CD4-positive, CD25-positive, alpha-beta regulatory T cell (primary cell): Measurements from ENCODE around the gene SYT15. TPM values are rescaled to one million over a fixed set of nuclear protein-coding genes. Genes with fewer than 3 reads are reported as not detected.

Experiments
- ATAC-seq, 2 donors: fragments of 150-1000 bp; cut with Tn5 transposase; one replicate each; pipeline ENCODE4 v1.10.0; 2021; ENCODE audit warnings: low read depth in 2 of 2, moderate number of reproducible peaks in 2 of 2, moderate library complexity in 1 of 2
- DNase-seq, 3 donors: peaks; one replicate each; pipeline versions ENCODE4 v3.0.0 to v3.0.0-alpha.2; 2012 to 2022; ENCODE audit warnings: mixed read lengths in 1 of 3
- H3K27ac ChIP-seq: one replicate; pipeline ENCODE4 v1.7.0; 2013; ENCODE audit warnings: mild to moderate bottlenecking, low read length; ENCODE audit not compliant: insufficient read depth, poor library complexity, severe bottlenecking
- H3K27me3 ChIP-seq: one replicate; pipeline ENCODE4 v1.7.0; 2013; ENCODE audit warnings: low read length; ENCODE audit not compliant: control insufficient read depth, insufficient read depth
- H3K36me3 ChIP-seq: one replicate; pipeline ENCODE4 v1.7.0; 2013; ENCODE audit warnings: mild to moderate bottlenecking, low read length, moderate library complexity; ENCODE audit not compliant: control insufficient read depth, insufficient read depth
- H3K4me1 ChIP-seq: 2 replicates; pipeline ENCODE4 v1.7.0; 2013; ENCODE audit warnings: mild to moderate bottlenecking, low read length; ENCODE audit not compliant: insufficient read depth, control insufficient read depth, poor library complexity, severe bottlenecking
- H3K4me3 ChIP-seq: one replicate; pipeline ENCODE4 v1.7.0; 2013; ENCODE audit warnings: low read depth, mild to moderate bottlenecking, low read length, moderate library complexity
- H3K9me3 ChIP-seq, 2 experiments: 1 replicate in 1 of 2; 2 replicates in 1 of 2; pipeline ENCODE4 v1.7.0; 2013; ENCODE audit warnings: low read length in 2 of 2, mild to moderate bottlenecking in 1 of 2, moderate library complexity in 1 of 2; ENCODE audit not compliant: control insufficient read depth in 2 of 2
- H3K27ac Mint-ChIP-seq, 3 donors: one replicate each; pipeline ENCODE4 v1.8.0; 2020 to 2022; ENCODE audit warnings: mild to moderate bottlenecking in 3 of 3, mixed read lengths in 3 of 3, moderate library complexity in 2 of 3
- H3K27me3 Mint-ChIP-seq: one replicate; pipeline ENCODE4 v1.8.0; 2022; ENCODE audit warnings: mild to moderate bottlenecking, mixed read lengths
- H3K36me3 Mint-ChIP-seq: one replicate; pipeline ENCODE4 v1.8.0; 2020; ENCODE audit warnings: mixed read lengths
- H3K4me1 Mint-ChIP-seq, 4 donors: one replicate each; pipeline ENCODE4 v1.8.0; 2020 to 2022; ENCODE audit warnings: mixed read lengths in 4 of 4, mild to moderate bottlenecking in 1 of 4
- H3K4me3 Mint-ChIP-seq, 4 donors: one replicate each; pipeline ENCODE4 v1.8.0; 2020 to 2022; ENCODE audit warnings: mild to moderate bottlenecking in 4 of 4, mixed read lengths in 4 of 4, moderate library complexity in 3 of 4
- H3K9me3 Mint-ChIP-seq, 7 donors: one replicate each; pipeline ENCODE4 v1.8.0; 2020 to 2022; ENCODE audit warnings: mixed read lengths in 7 of 7, mild to moderate bottlenecking in 3 of 7, moderate library complexity in 2 of 7
- polyA plus RNA-seq, 4 donors: library from polyadenylated mRNA; unstranded; fragments of 300-500 nt; fragmentation: Illumina TruSeq; gene quantifications; one replicate each; pipeline ENCODE4 v1.2.3, GENCODE V29; 2021
- total RNA-seq: library from RNA; stranded (reverse); gene quantifications from one replicate; pipeline ENCODE4 v1.2.3, GENCODE V29; 2022

SYT15 gene
- total and polyA plus RNA-seq, 5 donors from 2014 or later = 0.09 to 0.67 (median 0.16) TPM; not detected in 1

DNA sequence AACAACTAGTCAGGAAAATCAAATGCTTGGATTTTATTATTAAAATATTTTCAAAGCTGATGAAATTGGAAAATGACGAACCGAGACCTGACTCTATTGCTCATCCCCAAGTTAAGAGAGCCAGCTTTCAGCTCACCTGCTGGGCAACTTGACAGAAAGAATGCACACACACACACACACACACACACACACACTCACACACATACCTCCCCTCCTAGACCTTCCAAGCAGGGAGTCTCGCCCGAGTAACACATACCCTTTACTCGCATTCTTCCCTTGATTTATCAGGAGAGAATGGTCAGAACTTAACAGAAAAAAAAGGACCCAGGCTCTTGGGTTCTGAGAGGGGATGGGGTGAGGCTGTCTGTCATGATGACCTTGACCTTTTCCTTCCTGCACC lies 41.6 kb upstream of the SYT15 start:
- Histone ChIP-seq H3K27ac (no peak overlapping the region), H3K4me1 (no peaks in the 10 kb centered on the region), H3K4me3 (no peak overlapping the region), H3K36me3 (no peaks in the 10 kb centered on the region), H3K9me3 (no peaks in the 10 kb centered on the region), H3K27me3 (peaks cover 11% of the 10 kb centered on the region)
- Mint-ChIP-seq H3K27me3 (peaks cover 23% of the 10 kb centered on the region), H3K27ac (no peak overlapping the region), H3K4me1 (peaks cover 0 to 5% (median 2%) of the 10 kb centered on the region in 4 donors), H3K36me3 (no peaks in the 10 kb centered on the region), H3K4me3 (no peak overlapping the region), H3K9me3 (peaks cover 0 to 2% (median 0%) of the 10 kb centered on the region in 7 donors)
- ATAC-seq (no peak), DNase-seq (no peak)

DNA sequence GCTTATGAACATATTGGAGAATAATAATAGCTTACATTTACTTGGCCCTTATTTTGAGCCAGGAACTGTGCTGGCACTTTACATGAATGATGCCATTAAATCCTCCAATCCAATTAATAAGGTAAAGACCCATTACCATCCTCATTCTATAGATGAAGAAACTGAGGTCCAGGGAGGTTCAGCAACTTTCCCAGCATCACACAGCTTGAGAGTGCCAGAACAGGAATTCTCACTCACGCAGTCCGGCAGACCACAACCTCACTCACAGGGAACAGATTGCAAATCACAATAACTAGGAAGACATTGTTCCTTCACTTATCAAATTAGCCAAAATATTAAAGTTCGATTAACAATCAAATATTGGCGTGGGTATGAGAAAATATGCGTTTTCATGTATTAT lies 40.8 kb upstream of the SYT15 start:
- peaks cover 11% of the 10 kb centered on the region for H3K27me3 ChIP-seq
- H3K9me3 ChIP-seq = no peaks in the 10 kb centered on the region
- peaks cover 0 to 2% (median 0%) of the 10 kb centered on the region in 7 donors for H3K9me3 Mint-ChIP-seq
- no peaks in the 10 kb centered on the region for H3K36me3 ChIP-seq
- H3K27ac ChIP-seq = no peak overlapping the region
- H3K36me3 Mint-ChIP-seq = no peaks in the 10 kb centered on the region
- no peak overlapping the region for H3K4me3 ChIP-seq
- H3K27ac Mint-ChIP-seq = no peak overlapping the region
- no peak overlapping the region for H3K4me3 Mint-ChIP-seq
- no peaks in the 10 kb centered on the region for H3K4me1 ChIP-seq
- ATAC-seq = no peak
- H3K27me3 Mint-ChIP-seq = peaks cover 30% of the 10 kb centered on the region
- DNase-seq = no peak
- peaks cover 0 to 5% (median 2%) of the 10 kb centered on the region in 4 donors for H3K4me1 Mint-ChIP-seq

DNA sequence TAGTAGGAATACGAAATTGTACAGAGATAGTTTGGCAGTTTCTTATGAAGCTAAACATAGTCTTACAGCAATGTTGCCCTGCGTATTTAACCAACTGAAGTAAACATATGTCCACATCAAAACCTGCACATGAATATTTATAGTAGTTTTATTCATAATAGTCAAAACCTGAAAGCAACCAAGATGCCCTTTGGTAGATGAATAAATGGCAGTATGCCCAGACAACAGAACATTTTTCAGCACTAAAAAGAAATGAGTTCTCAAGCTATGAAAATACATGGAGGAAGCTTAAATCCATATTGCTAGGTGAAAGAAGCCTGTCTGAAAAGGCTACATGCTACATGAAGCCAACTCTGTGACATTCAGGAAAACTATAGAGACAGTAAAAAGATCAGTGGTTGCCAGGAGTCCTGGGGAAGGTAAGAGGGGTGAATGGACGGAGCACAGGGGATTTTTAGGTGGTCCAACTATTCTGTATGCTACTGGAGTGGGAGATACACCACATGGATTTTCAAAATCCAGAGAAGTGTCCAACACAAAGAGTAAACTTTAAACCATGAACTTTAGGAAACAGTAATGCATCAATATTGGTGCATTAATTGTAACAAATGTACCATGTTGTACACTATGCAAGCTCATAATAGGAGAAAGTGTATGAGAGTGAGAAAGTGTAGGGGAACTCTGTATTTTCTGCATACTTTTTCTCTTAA lies 40.1 kb upstream of the SYT15 start:
- H3K27me3 Mint-ChIP-seq = peaks cover 30% of the 10 kb centered on the region
- peaks cover 0 to 5% (median 2%) of the 10 kb centered on the region in 4 donors for H3K4me1 Mint-ChIP-seq
- no peak overlapping the region for H3K4me3 Mint-ChIP-seq
- Histone ChIP-seq H3K4me3 (no peak overlapping the region), H3K36me3 (no peaks in the 10 kb centered on the region), H3K9me3 (no peaks in the 10 kb centered on the region), H3K27ac (no peak overlapping the region), H3K27me3 (peaks cover 11% of the 10 kb centered on the region), H3K4me1 (no peaks in the 10 kb centered on the region)
- DNase-seq (no peak), ATAC-seq (no peak)
- H3K27ac Mint-ChIP-seq = no peak overlapping the region
- H3K36me3 Mint-ChIP-seq = no peaks in the 10 kb centered on the region
- H3K9me3 Mint-ChIP-seq = peaks cover 0 to 2% (median 0%) of the 10 kb centered on the region in 7 donors

DNA sequence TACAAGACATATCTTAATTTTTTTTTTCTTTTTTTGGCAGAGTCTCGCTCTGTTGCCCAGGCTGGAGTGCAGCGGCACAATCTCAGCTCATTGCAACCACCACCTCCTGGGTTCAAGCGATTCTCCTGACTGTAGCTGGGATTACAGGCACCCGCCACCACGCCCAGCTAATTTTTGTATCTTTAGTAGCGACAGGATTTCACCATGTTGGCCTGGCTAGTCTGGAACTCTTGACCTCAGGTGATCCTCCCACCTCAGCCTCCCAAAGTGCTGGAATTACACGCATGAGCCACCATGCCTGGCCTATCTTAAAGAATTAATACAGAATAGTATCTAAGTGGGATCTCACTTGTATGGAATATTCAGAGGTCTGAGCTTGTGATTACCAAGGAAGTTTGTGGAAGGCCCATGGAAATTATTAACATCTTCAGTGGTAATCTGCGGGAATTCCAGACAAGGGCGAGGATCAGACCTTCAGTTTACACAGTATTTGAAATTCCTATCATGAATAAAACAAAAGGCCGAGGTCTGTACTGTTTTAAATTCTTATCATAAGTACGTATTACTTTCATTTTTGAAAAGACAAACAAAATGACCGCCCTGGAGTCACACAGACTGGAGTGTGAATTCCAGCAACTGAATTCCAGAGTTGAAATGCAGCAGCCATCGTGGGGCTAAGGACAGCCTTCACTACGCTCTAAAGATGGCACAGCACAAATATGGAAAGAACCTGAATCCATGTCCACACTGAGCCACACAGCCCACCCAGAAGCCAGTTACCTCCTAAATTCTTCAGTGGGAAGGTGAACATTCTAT lies 39.1 kb upstream of the SYT15 start:
- DNase-seq (no peak), ATAC-seq (no peak)
- peaks cover 0 to 2% (median 0%) of the 10 kb centered on the region in 7 donors for H3K9me3 Mint-ChIP-seq
- Histone ChIP-seq H3K27ac (no peak overlapping the region), H3K4me1 (no peaks in the 10 kb centered on the region), H3K27me3 (peaks cover 11% of the 10 kb centered on the region), H3K36me3 (no peaks in the 10 kb centered on the region), H3K4me3 (no peak overlapping the region), H3K9me3 (no peaks in the 10 kb centered on the region)
- H3K4me1 Mint-ChIP-seq = peaks cover 0 to 5% (median 2%) of the 10 kb centered on the region in 4 donors
- H3K27ac Mint-ChIP-seq = no peak overlapping the region
- no peaks in the 10 kb centered on the region for H3K36me3 Mint-ChIP-seq
- H3K27me3 Mint-ChIP-seq = peaks cover 33% of the 10 kb centered on the region
- no peak overlapping the region for H3K4me3 Mint-ChIP-seq

DNA sequence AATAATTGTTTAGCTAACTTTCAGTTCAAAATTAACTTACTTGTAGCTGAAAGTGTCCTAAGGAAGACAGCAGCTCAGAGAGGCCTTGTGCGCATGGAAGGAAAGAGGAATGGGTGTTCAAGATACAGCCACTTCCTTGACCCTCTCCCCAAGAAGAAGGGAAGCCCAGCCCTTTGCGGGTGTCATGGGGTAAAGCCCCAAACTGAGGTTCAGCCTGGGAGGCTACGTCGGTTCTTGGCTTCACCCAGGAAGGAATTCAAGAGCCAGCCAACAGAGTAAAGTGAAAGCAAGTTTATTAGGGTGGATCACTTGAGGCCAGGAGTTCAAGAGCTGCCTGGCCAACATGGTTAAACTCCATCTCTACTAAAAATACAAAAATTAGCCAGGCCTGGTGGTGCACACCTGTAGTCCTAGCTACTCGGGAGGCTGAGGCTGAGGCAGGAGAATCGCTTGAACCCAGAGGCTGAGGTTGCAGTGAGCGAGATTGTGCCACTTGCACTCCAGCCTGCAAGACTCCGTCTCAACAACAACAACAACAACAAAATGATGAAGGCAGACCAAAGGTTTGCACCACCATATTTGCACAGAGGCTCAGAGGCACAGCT lies 38.4 kb upstream of the SYT15 start:
- Histone ChIP-seq H3K4me3 (no peak overlapping the region), H3K27me3 (peaks cover 11% of the 10 kb centered on the region), H3K4me1 (no peaks in the 10 kb centered on the region), H3K9me3 (no peaks in the 10 kb centered on the region), H3K27ac (no peak overlapping the region), H3K36me3 (no peaks in the 10 kb centered on the region)
- Mint-ChIP-seq H3K9me3 (peaks cover 0 to 2% (median 0%) of the 10 kb centered on the region in 7 donors), H3K27me3 (peaks cover 36% of the 10 kb centered on the region), H3K36me3 (no peaks in the 10 kb centered on the region), H3K4me3 (no peak overlapping the region), H3K27ac (no peak overlapping the region), H3K4me1 (peaks cover 0 to 5% (median 2%) of the 10 kb centered on the region in 4 donors)
- DNase-seq (no peak), ATAC-seq (no peak)

DNA sequence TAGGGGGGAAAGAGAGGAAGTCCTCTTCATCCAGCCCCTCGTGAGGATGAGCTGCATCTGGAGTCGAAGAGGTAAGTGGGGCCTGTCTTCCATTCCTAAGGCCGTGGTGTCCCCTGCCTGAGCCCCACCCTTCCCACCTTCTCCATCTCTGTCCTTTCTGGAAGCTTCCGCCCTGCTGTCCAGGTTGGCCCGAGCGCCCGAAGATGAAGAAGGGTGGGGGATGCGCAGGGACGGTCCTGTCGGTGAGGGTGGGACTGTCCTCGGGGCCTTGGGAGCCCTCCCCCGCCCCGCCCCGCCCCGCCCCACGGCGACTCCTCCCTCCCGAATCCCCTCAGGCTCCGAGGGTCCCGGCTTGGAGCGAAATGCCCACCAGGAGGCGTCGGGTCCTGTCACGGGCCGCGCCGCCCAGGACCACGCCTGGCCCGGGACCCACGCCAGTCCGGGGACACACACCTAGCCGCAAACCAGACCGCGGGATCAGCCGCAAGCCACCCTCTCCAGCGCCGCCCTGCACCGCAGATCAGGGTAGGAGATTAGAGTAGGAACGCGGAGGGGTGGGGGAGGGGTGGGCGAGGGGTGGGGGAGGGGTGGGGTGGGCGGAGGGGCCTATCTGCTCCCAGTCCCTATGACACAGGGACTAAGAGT lies 37.8 kb upstream of the SYT15 start:
- Histone ChIP-seq H3K27ac (no peak overlapping the region), H3K4me3 (no peak overlapping the region), H3K4me1 (no peaks in the 10 kb centered on the region), H3K27me3 (peaks cover 11% of the 10 kb centered on the region), H3K36me3 (no peaks in the 10 kb centered on the region), H3K9me3 (no peaks in the 10 kb centered on the region)
- no peak for ATAC-seq
- H3K36me3 Mint-ChIP-seq = no peaks in the 10 kb centered on the region
- peaks cover 0 to 5% (median 2%) of the 10 kb centered on the region in 4 donors for H3K4me1 Mint-ChIP-seq
- no peak for DNase-seq
- peaks cover 0 to 2% (median 0%) of the 10 kb centered on the region in 7 donors for H3K9me3 Mint-ChIP-seq
- H3K27ac Mint-ChIP-seq = no peak overlapping the region
- peaks cover 36% of the 10 kb centered on the region for H3K27me3 Mint-ChIP-seq
- no peak overlapping the region for H3K4me3 Mint-ChIP-seq

DNA sequence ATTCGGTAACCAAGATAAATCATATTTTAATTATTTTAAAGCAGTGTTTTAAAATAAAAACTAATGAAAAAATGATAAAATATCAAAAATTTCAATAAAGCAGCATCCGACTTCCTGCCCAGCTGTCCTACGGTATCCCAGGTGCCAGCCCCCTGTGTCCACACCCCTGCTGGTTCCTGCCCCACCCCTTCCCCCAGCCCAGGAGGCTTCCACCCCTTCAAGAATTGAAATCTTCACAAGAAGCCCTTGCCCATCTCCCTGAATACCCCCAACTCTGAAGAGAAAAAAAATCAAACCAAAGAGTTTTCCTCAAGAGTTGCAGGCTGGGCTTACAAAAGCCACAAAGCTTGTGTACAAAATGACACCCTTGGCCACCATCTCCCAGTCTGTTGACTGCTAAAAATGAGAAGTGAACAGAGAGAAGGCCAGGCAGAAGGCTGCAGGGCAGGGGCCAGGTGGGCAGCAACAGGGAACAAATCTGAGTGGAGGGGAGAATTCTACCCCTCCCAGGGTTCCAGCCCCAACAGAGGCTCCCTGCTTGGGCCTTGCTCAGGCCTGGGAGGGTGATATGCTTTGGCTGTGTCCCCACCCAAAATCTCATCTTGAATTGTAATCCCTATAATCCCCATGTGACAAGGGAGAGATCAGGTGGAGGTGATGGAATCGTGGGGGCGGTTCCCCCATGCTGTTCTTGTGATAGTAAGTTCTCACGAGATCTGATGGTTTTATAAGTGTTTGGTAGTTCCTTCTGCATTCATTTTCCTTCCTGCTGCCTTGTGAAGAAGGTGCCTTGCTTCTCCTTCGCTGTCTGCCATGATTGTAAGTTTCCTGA lies 37.0 kb upstream of the SYT15 start:
- Histone ChIP-seq H3K27me3 (peaks cover 11% of the 10 kb centered on the region), H3K4me3 (no peak overlapping the region), H3K4me1 (no peaks in the 10 kb centered on the region), H3K27ac (no peak overlapping the region), H3K36me3 (no peaks in the 10 kb centered on the region), H3K9me3 (no peaks in the 10 kb centered on the region)
- Mint-ChIP-seq H3K27ac (no peak overlapping the region), H3K4me1 (peaks cover 0 to 5% (median 2%) of the 10 kb centered on the region in 4 donors), H3K36me3 (no peaks in the 10 kb centered on the region), H3K4me3 (no peak overlapping the region), H3K9me3 (peaks cover 0 to 2% (median 0%) of the 10 kb centered on the region in 7 donors), H3K27me3 (peaks cover 36% of the 10 kb centered on the region)
- DNase-seq (no peak), ATAC-seq (no peak)
